Endodermal cell (in vitro differentiated cells): ENCODE measurements around the gene DIP2B. TPM values are rescaled to one million over a fixed set of nuclear protein-coding genes. Genes with fewer than 3 reads are reported as not detected.

Experiments used
- DNase-seq: peaks from one replicate; pipeline ENCODE4 v3.0.0-alpha.2; 2017
- H3K27ac ChIP-seq: 2 replicates; pipeline ENCODE4 v1.5.1; 2013; ENCODE audit warnings: mild to moderate bottlenecking, low read depth, low read length, moderate library complexity
- H3K27me3 ChIP-seq: 2 replicates; pipeline ENCODE4 v1.6.1; 2013; ENCODE audit warnings: mild to moderate bottlenecking, low read length, moderate library complexity; ENCODE audit not compliant: insufficient read depth, control insufficient read depth, poor library complexity, severe bottlenecking
- H3K36me3 ChIP-seq: 2 replicates; pipeline ENCODE4 v1.7.0; 2013; ENCODE audit warnings: mild to moderate bottlenecking, low read length, moderate library complexity; ENCODE audit not compliant: control insufficient read depth, insufficient read depth
- H3K4me1 ChIP-seq: one replicate; pipeline ENCODE4 v1.7.0; 2013; ENCODE audit warnings: low read length; ENCODE audit not compliant: control insufficient read depth, insufficient read depth
- H3K4me3 ChIP-seq: 2 replicates; pipeline ENCODE4 v1.5.1; 2013; ENCODE audit warnings: mild to moderate bottlenecking, low read length, moderate library complexity
- H3K9ac ChIP-seq: 2 replicates; pipeline ENCODE4 v1.6.1; 2013; ENCODE audit warnings: mild to moderate bottlenecking, low read length, moderate library complexity; ENCODE audit not compliant: poor library complexity, severe bottlenecking; ENCODE audit errors: extremely low read depth
- H3K9me3 ChIP-seq: 2 replicates; pipeline ENCODE4 v1.6.1; 2013; ENCODE audit warnings: mild to moderate bottlenecking, low read length, moderate library complexity; ENCODE audit not compliant: control insufficient read depth
- H3K27ac Mint-ChIP-seq: 2 replicates; pipeline ENCODE4 v1.8.0; 2020; ENCODE audit warnings: mixed read lengths
- H3K27me3 Mint-ChIP-seq: 2 replicates; pipeline ENCODE4 v1.8.0; 2021; ENCODE audit warnings: mild to moderate bottlenecking, mixed read lengths; ENCODE audit not compliant: insufficient read depth
- H3K36me3 Mint-ChIP-seq: 2 replicates; pipeline ENCODE4 v1.8.0; 2020; ENCODE audit warnings: low read depth, mixed read lengths
- H3K4me1 Mint-ChIP-seq: 2 replicates; pipeline ENCODE4 v1.8.0; 2020; ENCODE audit warnings: mixed read lengths
- H3K4me3 Mint-ChIP-seq: 2 replicates; pipeline ENCODE4 v1.8.0; 2020; ENCODE audit warnings: mild to moderate bottlenecking, moderate library complexity, mixed read lengths
- H3K9me3 Mint-ChIP-seq: 2 replicates; pipeline ENCODE4 v1.8.0; 2020; ENCODE audit warnings: mild to moderate bottlenecking, mixed read lengths
- CTCF ChIP-seq: fragments of 200-600 bp; sonication (generic); conservative IDR thresholded peaks from 2 replicates; pipeline ENCODE4 v1.5.0; 2021; ENCODE audit warnings: antibody characterized with exemption, mild to moderate bottlenecking
- WGBS, 2 experiments: methylation state at CpG; one replicate each; pipeline versions ENCODE4 v1.1.5 to v1.1.7; 2013; ENCODE audit warnings: missing lambda C conversion rate in 2 of 2, mixed read lengths in 1 of 2; ENCODE audit not compliant: insufficient coverage in 1 of 2, insufficient read length in 1 of 2; 5-methylcytosine and 5-hydroxymethylcytosine counted together
- total RNA-seq, 2 donors: library from RNA; stranded (reverse); fragmentation: NEBNext Ultra II Directional in 1 of 2; extraction: Animal tissue kit (Norgen Biotek cat#: 25700) in 1 of 2; gene quantifications; 2 replicates in 1 of 2; 3 replicates in 1 of 2; pipeline ENCODE4 v1.2.1, GENCODE V29; 2021

Gene DIP2B
- total RNA-seq, 2 donors from 2014 or later: 20.6 to 21.3 TPM

- no peak for TF ChIP-seq CTCF
- Histone ChIP-seq H3K9me3 (no peaks in the 10 kb centered on the region), H3K36me3 (no peaks in the 10 kb centered on the region), H3K9ac (no peak overlapping the region), H3K4me3 (no peak overlapping the region), H3K4me1 (peaks cover 3% of the 10 kb centered on the region), H3K27me3 (no peaks in the 10 kb centered on the region), H3K27ac (no peak overlapping the region)
- Mint-ChIP-seq H3K4me1 (peaks cover 39% of the 10 kb centered on the region), H3K36me3 (no peaks in the 10 kb centered on the region), H3K9me3 (no peaks in the 10 kb centered on the region), H3K27ac (no peak overlapping the region), H3K4me3 (no peak overlapping the region), H3K27me3 (no peaks in the 10 kb centered on the region)
- no peak for DNase-seq
- WGBS, 2 experiments: 88 to 97% methylated on average over 1 to 2 of the region's 2 CpGs
Observed at GRCh38 chr12:50507930-50508329, 3.1 kb downstream of the DIP2B start.

- Histone ChIP-seq H3K4me1 (peaks cover 3% of the 10 kb centered on the region), H3K36me3 (no peaks in the 10 kb centered on the region), H3K4me3 (no peak overlapping the region), H3K27ac (no peak overlapping the region), H3K9me3 (no peaks in the 10 kb centered on the region), H3K27me3 (no peaks in the 10 kb centered on the region), H3K9ac (no peak overlapping the region)
- Mint-ChIP-seq H3K4me3 (no peak overlapping the region), H3K4me1 (peaks cover 39% of the 10 kb centered on the region), H3K27ac (no peak overlapping the region), H3K27me3 (no peaks in the 10 kb centered on the region), H3K36me3 (no peaks in the 10 kb centered on the region), H3K9me3 (no peaks in the 10 kb centered on the region)
- TF ChIP-seq CTCF: no peak
- 95 to 96% methylated on average over 5 to 6 of the region's 6 CpGs for WGBS, 2 experiments
- DNase-seq: no peak
Observed at GRCh38 chr12:50508414-50508813, 3.6 kb downstream of the DIP2B start.

GRCh38 chr12:50508970-50509663, 4.3 kb downstream of the DIP2B start:
- Histone ChIP-seq H3K9ac (no peak overlapping the region), H3K27ac (no peak overlapping the region), H3K9me3 (no peaks in the 10 kb centered on the region), H3K27me3 (no peaks in the 10 kb centered on the region), H3K4me1 (peaks cover 3% of the 10 kb centered on the region), H3K36me3 (no peaks in the 10 kb centered on the region), H3K4me3 (no peak overlapping the region)
- H3K4me1 Mint-ChIP-seq: peaks cover 39% of the 10 kb centered on the region
- H3K4me3 Mint-ChIP-seq: no peak overlapping the region
- 91 to 92% methylated on average over 6 to 7 of the region's 7 CpGs for WGBS, 2 experiments
- no peak overlapping the region for H3K27ac Mint-ChIP-seq
- no peak for DNase-seq
- H3K9me3 Mint-ChIP-seq: no peaks in the 10 kb centered on the region
- no peak for TF ChIP-seq CTCF
- H3K36me3 Mint-ChIP-seq: no peaks in the 10 kb centered on the region
- H3K27me3 Mint-ChIP-seq: no peaks in the 10 kb centered on the region
